Esophagus squamous epithelium (tissue), 4 donors: ENCODE data around the gene CISH.

ENCODE experiments used
- POLR2A ChIP-seq, 4 donors: fragments of 450-650 bp; IDR thresholded peaks; one replicate each; pipeline ENCODE4 v1.6.1; 2017; ENCODE audit warnings: antibody characterized with exemption in 4 of 4, mild to moderate bottlenecking in 4 of 4, moderate library complexity in 3 of 4
- TF ChIP-seq, protein P1 (sequence below), 6 experiments: fragments of 450-650 bp in 4 of 6; fragments of 200-600 bp in 2 of 6; sonication (generic) in 2 of 6; IDR thresholded peaks; one replicate each; pipeline ENCODE4 v1.5.1; 2016 to 2019; ENCODE audit warnings: antibody characterized with exemption in 6 of 6, mild to moderate bottlenecking in 4 of 6, moderate library complexity in 4 of 6

DNA sequence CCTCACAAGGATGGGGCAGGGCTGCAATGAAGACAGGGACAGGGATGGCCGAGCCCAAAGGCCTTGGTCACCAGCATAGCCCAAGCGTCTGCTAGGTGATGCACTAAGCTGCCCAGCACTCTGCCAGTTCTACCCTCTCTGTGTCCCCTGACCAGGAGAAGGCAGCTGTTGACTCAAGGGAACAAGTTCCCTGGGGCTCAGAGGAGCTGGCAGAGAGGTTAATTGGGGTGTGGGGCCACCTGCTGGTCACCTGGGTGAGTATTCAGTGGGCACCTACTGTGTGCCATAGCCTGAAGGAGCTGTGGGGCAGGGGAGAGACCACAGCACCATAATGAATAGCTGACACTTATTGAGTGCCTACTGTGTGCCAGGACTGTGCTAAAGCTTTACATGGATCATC lies 41.1 kb upstream of the CISH start:
- TF ChIP-seq, protein P1, sequence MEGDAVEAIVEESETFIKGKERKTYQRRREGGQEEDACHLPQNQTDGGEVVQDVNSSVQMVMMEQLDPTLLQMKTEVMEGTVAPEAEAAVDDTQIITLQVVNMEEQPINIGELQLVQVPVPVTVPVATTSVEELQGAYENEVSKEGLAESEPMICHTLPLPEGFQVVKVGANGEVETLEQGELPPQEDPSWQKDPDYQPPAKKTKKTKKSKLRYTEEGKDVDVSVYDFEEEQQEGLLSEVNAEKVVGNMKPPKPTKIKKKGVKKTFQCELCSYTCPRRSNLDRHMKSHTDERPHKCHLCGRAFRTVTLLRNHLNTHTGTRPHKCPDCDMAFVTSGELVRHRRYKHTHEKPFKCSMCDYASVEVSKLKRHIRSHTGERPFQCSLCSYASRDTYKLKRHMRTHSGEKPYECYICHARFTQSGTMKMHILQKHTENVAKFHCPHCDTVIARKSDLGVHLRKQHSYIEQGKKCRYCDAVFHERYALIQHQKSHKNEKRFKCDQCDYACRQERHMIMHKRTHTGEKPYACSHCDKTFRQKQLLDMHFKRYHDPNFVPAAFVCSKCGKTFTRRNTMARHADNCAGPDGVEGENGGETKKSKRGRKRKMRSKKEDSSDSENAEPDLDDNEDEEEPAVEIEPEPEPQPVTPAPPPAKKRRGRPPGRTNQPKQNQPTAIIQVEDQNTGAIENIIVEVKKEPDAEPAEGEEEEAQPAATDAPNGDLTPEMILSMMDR (IDR thresholded peaks at IDR 0.05) = peak in 5 of 6 experiments; percentile 23 to 69 (median 41)
- TF ChIP-seq POLR2A (IDR thresholded peaks at IDR 0.05) = no peak
